Gastrocnemius medialis (tissue), 4 donors: Measurements from ENCODE around the gene CACNG7. TPM values are rescaled to one million over a fixed set of nuclear protein-coding genes. Genes with fewer than 3 reads are reported as not detected.

Experiments used
- ATAC-seq, 2 donors: fragments of 150-250 bp; one replicate each; pipeline ENCODE4 v1.9.1; 2016
- DNase-seq, 2 donors: peaks; one replicate each; pipeline ENCODE4 v3.0.0-alpha.2; 2019
- H3K27ac ChIP-seq, 4 donors: fragments of 200-600 bp; sonication (generic); 1 replicate in 1 of 4; 2 replicates in 3 of 4; pipeline ENCODE4 v1.5.1; 2016 to 2018; ENCODE audit warnings: mild to moderate bottlenecking in 2 of 4, moderate library complexity in 1 of 4
- H3K27me3 ChIP-seq, 3 donors: fragments of 200-600 bp; sonication (generic) in 2 of 3; 1 replicate in 1 of 3; 2 replicates in 2 of 3; pipeline versions ENCODE4 v1.5.1 to v1.6.0; 2016 to 2019; ENCODE audit warnings: mild to moderate bottlenecking in 1 of 3, moderate library complexity in 1 of 3
- H3K36me3 ChIP-seq, 2 donors: fragments of 200-600 bp; sonication (generic) in 1 of 2; one replicate each; pipeline ENCODE4 v1.5.1; 2017 to 2018
- H3K4me1 ChIP-seq, 2 donors: fragments of 200-600 bp; sonication (generic) in 1 of 2; one replicate each; pipeline ENCODE4 v1.5.1; 2016 to 2017; ENCODE audit warnings: mild to moderate bottlenecking in 2 of 2
- H3K4me3 ChIP-seq, 4 donors: fragments of 200-600 bp; sonication (generic) in 3 of 4; 1 replicate in 1 of 4; 2 replicates in 3 of 4; pipeline ENCODE4 v1.5.1; 2016 to 2019; ENCODE audit warnings: mild to moderate bottlenecking in 2 of 4
- H3K9me3 ChIP-seq, 3 donors: fragments of 200-600 bp; sonication (generic) in 2 of 3; 1 replicate in 1 of 3; 2 replicates in 2 of 3; pipeline ENCODE4 v1.5.1; 2016 to 2019
- CTCF ChIP-seq, 5 experiments: fragments of 450-650 bp in 3 of 5; fragments of 200-600 bp in 2 of 5; sonication (generic) in 2 of 5; IDR thresholded peaks in 4 of 5; conservative IDR thresholded peaks in 1 of 5; 1 replicate in 4 of 5; 2 replicates in 1 of 5; pipeline ENCODE4 v1.5.1; 2016 to 2019; ENCODE audit warnings: antibody characterized with exemption in 5 of 5, mild to moderate bottlenecking in 3 of 5, moderate library complexity in 3 of 5
- POLR2A ChIP-seq, 2 donors: fragments of 450-650 bp; IDR thresholded peaks; one replicate each; pipeline ENCODE4 v1.6.1; 2017; ENCODE audit warnings: antibody characterized with exemption in 2 of 2, mild to moderate bottlenecking in 2 of 2, moderate library complexity in 2 of 2
- in situ Hi-C, 4 donors: fragments of 200-750 bp; cut with MboI; loops; one replicate each; pipeline versions ENCODE4 v1.15.0 to v1.8.0; 2017; ENCODE audit warnings: low sequenced_read_pairs in 4 of 4
- intact Hi-C: fragments of 100-400 bp; cut with DNase I; formaldehyde crosslinking; loops from one replicate; pipeline ENCODE4 v1.15.1; 2023; ENCODE audit warnings: low total_unique reads
- total RNA-seq, 4 donors: library from RNA; depleted of rRNA; stranded (reverse); fragments of >200 nt; gene quantifications; one replicate each; pipeline versions ENCODE4 v1.1.0 to v1.2.3, GENCODE V29; 2016

The CACNG7 gene
- total RNA-seq, 4 donors from 2014 or later = not detected

GRCh38 chr19:53885036-53885435, 24.0 kb upstream of the CACNG7 start:
- Histone ChIP-seq H3K36me3 (no peaks in the 10 kb centered on the region), H3K27me3 (peaks cover 29 to 43% (median 33%) of the 10 kb centered on the region in 3 donors), H3K9me3 (no peaks in the 10 kb centered on the region), H3K27ac (no peak overlapping the region), H3K4me3 (no peak overlapping the region), H3K4me1 (peaks cover 0 to 7% of the 10 kb centered on the region in 2 donors)
- no peak for ATAC-seq
- no peak for DNase-seq
- intact Hi-C loops = no loop called here
- in situ Hi-C loops = no loop called here
- no peak for TF ChIP-seq CTCF (IDR thresholded peaks at IDR 0.05 in 4 of 5, conservative IDR thresholded peaks at IDR 0.05 in 1 of 5)
- TF ChIP-seq POLR2A (IDR thresholded peaks at IDR 0.05) = no peak

GRCh38 chr19:53892301-53892980, 16.6 kb upstream of the CACNG7 start:
- no peak for ATAC-seq
- H3K9me3 ChIP-seq = no peaks in the 10 kb centered on the region
- H3K27ac ChIP-seq = no peak overlapping the region
- intact Hi-C loops (no loop called here), in situ Hi-C loops (no loop called here)
- no peaks in the 10 kb centered on the region for H3K4me1 ChIP-seq
- peaks cover 17 to 32% (median 27%) of the 10 kb centered on the region in 3 donors for H3K27me3 ChIP-seq
- no peak overlapping the region for H3K4me3 ChIP-seq
- H3K36me3 ChIP-seq = no peaks in the 10 kb centered on the region
- TF ChIP-seq POLR2A (IDR thresholded peaks at IDR 0.05) (no peak), CTCF (IDR thresholded peaks at IDR 0.05 in 4 of 5, conservative IDR thresholded peaks at IDR 0.05 in 1 of 5) (no peak)
- DNase-seq = no peak

- TF ChIP-seq CTCF (IDR thresholded peaks at IDR 0.05 in 4 of 5, conservative IDR thresholded peaks at IDR 0.05 in 1 of 5) (no peak), POLR2A (IDR thresholded peaks at IDR 0.05) (no peak)
- no peaks in the 10 kb centered on the region for H3K36me3 ChIP-seq
- intact Hi-C loops = no loop called here
- DNase-seq = no peak
- no peak overlapping the region for H3K4me3 ChIP-seq
- no peak overlapping the region for H3K27ac ChIP-seq
- no peaks in the 10 kb centered on the region for H3K9me3 ChIP-seq
- no peak for ATAC-seq
- in situ Hi-C loops = no loop called here
- no peaks in the 10 kb centered on the region for H3K4me1 ChIP-seq
- H3K27me3 ChIP-seq = peaks cover 22 to 37% (median 32%) of the 10 kb centered on the region in 3 donors
These were observed 16.1 kb upstream of the CACNG7 start for GRCh38 chr19:53892981-53893325.

- Histone ChIP-seq H3K9me3 (no peaks in the 10 kb centered on the region), H3K27me3 (peaks cover 22 to 47% (median 34%) of the 10 kb centered on the region in 3 donors), H3K36me3 (no peaks in the 10 kb centered on the region), H3K4me3 (no peak overlapping the region), H3K4me1 (no peaks in the 10 kb centered on the region), H3K27ac (no peak overlapping the region)
- no peak for TF ChIP-seq POLR2A (IDR thresholded peaks at IDR 0.05)
- TF ChIP-seq CTCF (IDR thresholded peaks at IDR 0.05 in 4 of 5, conservative IDR thresholded peaks at IDR 0.05 in 1 of 5) = no peak
- in situ Hi-C loops = no loop called here
- DNase-seq = no peak
- ATAC-seq = no peak
- intact Hi-C loops = no loop called here
These were observed 14.4 kb upstream of the CACNG7 start for GRCh38 chr19:53894707-53895106.

GRCh38 chr19:53896682-53897081, 12.4 kb upstream of the CACNG7 start:
- no peaks in the 10 kb centered on the region for H3K9me3 ChIP-seq
- ATAC-seq (no peak), DNase-seq (no peak)
- no peak overlapping the region for H3K4me3 ChIP-seq
- TF ChIP-seq POLR2A (IDR thresholded peaks at IDR 0.05) (no peak), CTCF (IDR thresholded peaks at IDR 0.05 in 4 of 5, conservative IDR thresholded peaks at IDR 0.05 in 1 of 5) (no peak)
- intact Hi-C loops = no loop called here
- peaks cover 22 to 34% (median 32%) of the 10 kb centered on the region in 3 donors for H3K27me3 ChIP-seq
- H3K4me1 ChIP-seq = no peaks in the 10 kb centered on the region
- H3K27ac ChIP-seq = no peak overlapping the region
- H3K36me3 ChIP-seq = no peaks in the 10 kb centered on the region
- in situ Hi-C loops = no loop called here
